Measurements from ENCODE around the gene RASGRF1. TPM values are rescaled to one million over a fixed set of nuclear protein-coding genes. Genes with fewer than 3 reads are reported as not detected.
"Not testable (repeated sequence)": the region's sequence is repeated elsewhere in the genome, so short reads cannot be mapped to it uniquely, and the experiment has no call there.

The RASGRF1 gene
- total and polyA plus RNA-seq, 12 donors, result under 0.01 to 0.86 (median 0.37) TPM; not detected in 9

DNA sequence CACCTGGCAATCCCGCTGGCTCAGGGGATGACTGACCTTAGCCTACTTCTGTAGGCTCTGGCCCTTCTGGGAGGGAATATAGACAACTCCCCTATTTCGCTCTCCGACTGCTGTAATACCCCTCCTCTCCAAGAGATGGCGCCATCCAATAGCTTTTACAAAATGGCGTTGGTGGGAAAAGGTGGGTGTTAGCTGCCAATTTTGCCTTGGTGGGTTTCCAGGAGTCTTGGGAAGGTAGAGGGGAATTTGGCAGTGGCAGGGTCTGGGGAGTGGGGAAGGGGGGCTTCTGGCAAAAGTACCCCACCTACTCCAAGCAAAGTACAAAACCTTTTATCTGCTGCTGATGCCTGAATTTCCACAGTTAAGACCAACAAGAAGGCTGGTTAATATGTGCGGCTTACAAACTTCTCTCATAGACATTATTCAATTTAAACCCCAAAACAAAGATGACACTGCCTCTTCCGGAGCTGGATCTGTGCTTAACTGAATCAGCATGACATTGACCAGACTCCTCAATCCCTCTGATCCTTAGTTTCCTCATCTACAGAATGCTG, 62.1 kb downstream of the RASGRF1 start:
- peaks cover 0 to 4% (median 0%) of the 10 kb centered on the region in 7 donors for H3K27me3 ChIP-seq
- H3K9me3 ChIP-seq, result no peaks in the 10 kb centered on the region
- intact Hi-C loops (cut with DNase I), result loop anchor here in 8 of 10 donors (1.0 to 2.0 kb wide), 4 partner anchors 155 to 157 kb away; no protein-coding TSS in a partner anchor
- no peaks in the 10 kb centered on the region for H3K36me3 ChIP-seq
- TF ChIP-seq, protein P1, sequence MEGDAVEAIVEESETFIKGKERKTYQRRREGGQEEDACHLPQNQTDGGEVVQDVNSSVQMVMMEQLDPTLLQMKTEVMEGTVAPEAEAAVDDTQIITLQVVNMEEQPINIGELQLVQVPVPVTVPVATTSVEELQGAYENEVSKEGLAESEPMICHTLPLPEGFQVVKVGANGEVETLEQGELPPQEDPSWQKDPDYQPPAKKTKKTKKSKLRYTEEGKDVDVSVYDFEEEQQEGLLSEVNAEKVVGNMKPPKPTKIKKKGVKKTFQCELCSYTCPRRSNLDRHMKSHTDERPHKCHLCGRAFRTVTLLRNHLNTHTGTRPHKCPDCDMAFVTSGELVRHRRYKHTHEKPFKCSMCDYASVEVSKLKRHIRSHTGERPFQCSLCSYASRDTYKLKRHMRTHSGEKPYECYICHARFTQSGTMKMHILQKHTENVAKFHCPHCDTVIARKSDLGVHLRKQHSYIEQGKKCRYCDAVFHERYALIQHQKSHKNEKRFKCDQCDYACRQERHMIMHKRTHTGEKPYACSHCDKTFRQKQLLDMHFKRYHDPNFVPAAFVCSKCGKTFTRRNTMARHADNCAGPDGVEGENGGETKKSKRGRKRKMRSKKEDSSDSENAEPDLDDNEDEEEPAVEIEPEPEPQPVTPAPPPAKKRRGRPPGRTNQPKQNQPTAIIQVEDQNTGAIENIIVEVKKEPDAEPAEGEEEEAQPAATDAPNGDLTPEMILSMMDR (IDR thresholded peaks at IDR 0.05), result peak; percentile 62 to 85 (median 77)
- 30 to 34% methylated on average over 7 of the region's 7 CpGs for whole genome bisulfite sequencing, 2 donors
- H3K4me1 ChIP-seq, result peaks cover 0 to 3% (median 0%) of the 10 kb centered on the region in 9 donors
- peak in 1 of 2 donors; percentile 38 for DNase-seq
- H3K27ac ChIP-seq, result no peak overlapping the region
- ATAC-seq, result peak in 2 of 8 donors; percentile 25 to 35
- H3K4me3 ChIP-seq, result no peak overlapping the region

- WGBS, 2 donors, result 73 to 78% methylated on average over 15 of the region's 15 CpGs
Observed at GRCh38 chr15:79027532-79028410, 62.8 kb downstream of the RASGRF1 start.

GRCh38 chr15:79025802-79026201, 64.8 kb downstream of the RASGRF1 start:
- TF ChIP-seq, protein P1 (IDR thresholded peaks at IDR 0.05), result no peak
- Histone ChIP-seq H3K4me1 (no peaks in the 10 kb centered on the region), H3K9me3 (no peaks in the 10 kb centered on the region), H3K27me3 (peaks cover 0 to 4% (median 0%) of the 10 kb centered on the region in 7 donors), H3K27ac (no peak overlapping the region), H3K36me3 (no peaks in the 10 kb centered on the region), H3K4me3 (no peak overlapping the region)
- WGBS, 2 donors, result 95 to 100% methylated on average over 1 of the region's 1 CpG
- no peak for DNase-seq
- intact Hi-C loops (cut with DNase I), result loop anchor here in 1 of 10 donors (2.0 kb wide), 1 partner anchor 151 kb away; no protein-coding TSS in a partner anchor
- no peak for ATAC-seq

More at GRCh38 chr15:79027532-79028410, 62.8 kb downstream of the RASGRF1 start:
- H3K4me1 ChIP-seq, result peaks cover 0 to 1% (median 0%) of the 10 kb centered on the region in 9 donors
- TF ChIP-seq, protein P1 (IDR thresholded peaks at IDR 0.05), result no peak
- H3K9me3 ChIP-seq, result no peaks in the 10 kb centered on the region
- H3K4me3 ChIP-seq, result no peak overlapping the region
- peaks cover 0 to 4% (median 0%) of the 10 kb centered on the region in 7 donors for H3K27me3 ChIP-seq
- ATAC-seq (no peak), DNase-seq (no peak)
- no peak overlapping the region for H3K27ac ChIP-seq
- intact Hi-C loops (cut with DNase I), result loop anchor here in 8 of 10 donors (1.0 to 2.0 kb wide), 5 partner anchors 149 to 158 kb away; no protein-coding TSS in a partner anchor
- no peaks in the 10 kb centered on the region for H3K36me3 ChIP-seq

- ATAC-seq, result no peak
- no peak for DNase-seq
- no peak overlapping the region for H3K4me3 ChIP-seq
- peaks cover 0 to 4% (median 0%) of the 10 kb centered on the region in 7 donors for H3K27me3 ChIP-seq
- intact Hi-C loops (cut with DNase I), result no loop called here
- no peaks in the 10 kb centered on the region for H3K9me3 ChIP-seq
- 69 to 80% methylated on average over 6 of the region's 6 CpGs for WGBS, 2 donors
- H3K36me3 ChIP-seq, result no peaks in the 10 kb centered on the region
- TF ChIP-seq, protein P1 (IDR thresholded peaks at IDR 0.05), result peak in 2 of 9 donors; percentile 18 to 38
- H3K4me1 ChIP-seq, result no peaks in the 10 kb centered on the region
- H3K27ac ChIP-seq, result no peak overlapping the region
Observed at GRCh38 chr15:79025201-79025600, 65.4 kb downstream of the RASGRF1 start.

- ATAC-seq; H3K4me3 ChIP-seq; H3K27me3 ChIP-seq; H3K27ac ChIP-seq; DNase-seq; H3K9me3 ChIP-seq; H3K36me3 ChIP-seq; intact Hi-C loops (cut with DNase I); H3K4me1 ChIP-seq: not testable (repeated sequence)
Observed at GRCh38 chr15:79024493-79024892, 66.1 kb downstream of the RASGRF1 start.

Data from heart right ventricle (tissue), 16 donors.